Stomach (tissue), 9 donors: ENCODE measurements around the gene TMEM198. TPM values are rescaled to one million over a fixed set of nuclear protein-coding genes. Genes with fewer than 3 reads are reported as not detected.
A peak's percentile ranks its signal among the peaks of the same experiment; 100 is the strongest.

Source experiments
- DNase-seq, 2 donors: peaks; one replicate each; pipeline versions ENCODE4 v3.0.0 to v3.0.0-alpha.2; 2013 to 2019
- H3K27ac ChIP-seq, 5 donors: fragments of 200-600 bp in 4 of 5; sonication (generic) in 4 of 5; one replicate each; pipeline ENCODE4 v1.5.1; 2013 to 2019; ENCODE audit warnings: mild to moderate bottlenecking in 1 of 5, moderate library complexity in 1 of 5
- H3K27me3 ChIP-seq, 3 donors: fragments of 200-600 bp; sonication (generic); one replicate each; pipeline ENCODE4 v1.5.1; 2017 to 2019; ENCODE audit warnings: mixed run types in 1 of 3
- H3K36me3 ChIP-seq, 4 donors: fragments of 200-600 bp; sonication (generic); 1 replicate in 3 of 4; 2 replicates in 1 of 4; pipeline ENCODE4 v1.5.1; 2016 to 2019
- H3K4me1 ChIP-seq, 4 donors: fragments of 200-600 bp; sonication (generic); one replicate each; pipeline ENCODE4 v1.5.1; 2016 to 2019
- H3K4me3 ChIP-seq, 4 donors: fragments of 200-600 bp; sonication (generic) in 3 of 4; one replicate each; pipeline ENCODE4 v1.5.1; 2016 to 2019; ENCODE audit warnings: mild to moderate bottlenecking in 1 of 4
- H3K9me3 ChIP-seq, 4 donors: fragments of 200-600 bp; sonication (generic); one replicate each; pipeline ENCODE4 v1.5.1; 2016 to 2019
- CTCF ChIP-seq, 7 experiments: fragments of 450-650 bp in 4 of 7; fragments of 200-600 bp in 3 of 7; sonication (generic) in 3 of 7; IDR thresholded peaks; one replicate each; pipeline ENCODE4 v1.5.1; 2016 to 2019; ENCODE audit warnings: antibody characterized with exemption in 7 of 7, control low read depth in 2 of 7, mild to moderate bottlenecking in 1 of 7
- EP300 ChIP-seq: sonication (generic); formaldehyde crosslinking; IDR thresholded peaks from one replicate; pipeline ENCODE4 v1.6.1; 2017; ENCODE audit warnings: antibody characterized with exemption
- POLR2A ChIP-seq, 4 donors: fragments of 450-650 bp; IDR thresholded peaks; one replicate each; pipeline ENCODE4 v1.6.1; 2016; ENCODE audit warnings: antibody characterized with exemption in 4 of 4, control low read depth in 2 of 4, mild to moderate bottlenecking in 1 of 4, moderate library complexity in 1 of 4
- POLR2AphosphoS5 ChIP-seq, 3 donors: sonication (generic); formaldehyde crosslinking; IDR thresholded peaks; one replicate each; pipeline ENCODE4 v1.6.1; 2016; ENCODE audit warnings: antibody characterized with exemption in 3 of 3
- WGBS, 5 donors: extraction: QIAGEN DNeasy Blood & Tissue Kit in 3 of 5; methylation state at CpG; one replicate each; pipeline versions ENCODE4 v1.1.5 to v1.1.7; 2013 to 2018; 5-methylcytosine and 5-hydroxymethylcytosine counted together
- intact Hi-C: fragments of 100-400 bp; cut with DNase I; formaldehyde crosslinking; loops from one replicate; pipeline ENCODE4 v1.15.1; 2023; ENCODE audit warnings: low total_unique reads
- polyA plus RNA-seq, 3 donors: library from polyadenylated mRNA; stranded (reverse); fragments of 200-250 nt; gene quantifications; one replicate each; pipeline ENCODE4 v1.2.3, GENCODE V29; 2013
- total RNA-seq, 5 donors: library from RNA; depleted of rRNA; stranded (reverse); fragments of >200 nt; gene quantifications; one replicate each; pipeline versions ENCODE4 v1.1.0 to v1.2.3, GENCODE V29; 2014 to 2016
- donor health status: healthy with polysubstance abuse.
- donor health status: Bipolar disorder and iron deficiency.
- donor health status: healthy.

TMEM198 gene
- total and polyA plus RNA-seq, 8 donors: 0.92 to 7.5 (median 2.4) TPM; not detected in 2

GRCh38 chr2:219496247-219496824 lies 47.5 kb upstream of the TMEM198 start:
- H3K27me3 ChIP-seq: peaks cover 0 to 60% (median 28%) of the 10 kb centered on the region in 3 donors
- 26 to 39% (median 28%) methylated on average over 15 to 20 of the region's 20 CpGs for WGBS, 5 donors
- H3K4me1 ChIP-seq: peaks cover 21 to 57% (median 47%) of the 10 kb centered on the region in 4 donors
- H3K4me3 ChIP-seq: peak overlapping the region in 3 of 4 donors; percentile 67 to 72 (median 69)
- TF ChIP-seq POLR2AphosphoS5 (IDR thresholded peaks at IDR 0.05): no peak
- no peak for TF ChIP-seq EP300
- TF ChIP-seq CTCF (IDR thresholded peaks at IDR 0.05): no peak
- no peak for TF ChIP-seq POLR2A (IDR thresholded peaks at IDR 0.05)
- peaks cover 0 to 10% (median 2%) of the 10 kb centered on the region in 4 donors for H3K36me3 ChIP-seq
- peak overlapping the region in 4 of 5 donors; percentile 98 to 99 (median 98) for H3K27ac ChIP-seq
- no peaks in the 10 kb centered on the region for H3K9me3 ChIP-seq
- DNase-seq: no peak
- intact Hi-C loops: no loop called here

GRCh38 chr2:219496825-219497494 lies 46.9 kb upstream of the TMEM198 start:
- no peaks in the 10 kb centered on the region for H3K9me3 ChIP-seq
- peaks cover 0 to 15% (median 9%) of the 10 kb centered on the region in 4 donors for H3K36me3 ChIP-seq
- TF ChIP-seq POLR2AphosphoS5 (IDR thresholded peaks at IDR 0.05): peak in 1 of 3 donors; percentile 52
- no peak for TF ChIP-seq POLR2A (IDR thresholded peaks at IDR 0.05)
- peak; percentile 29 to 77 for DNase-seq
- peak overlapping the region; percentile 67 to 76 (median 70) for H3K4me3 ChIP-seq
- H3K27me3 ChIP-seq: peaks cover 0 to 59% (median 25%) of the 10 kb centered on the region in 3 donors
- H3K27ac ChIP-seq: peak overlapping the region in 4 of 5 donors; percentile 98 to 99 (median 98)
- 6 to 26% (median 10%) methylated on average over 41 to 61 of the region's 61 CpGs for WGBS, 5 donors
- intact Hi-C loops: no loop called here
- peaks cover 21 to 57% (median 47%) of the 10 kb centered on the region in 4 donors for H3K4me1 ChIP-seq

GRCh38 chr2:219497495-219498279 lies 46.1 kb upstream of the TMEM198 start:
- peaks cover 0 to 17% (median 14%) of the 10 kb centered on the region in 4 donors for H3K36me3 ChIP-seq
- H3K4me3 ChIP-seq: peak overlapping the region; percentile 67 to 76 (median 70)
- DNase-seq: peak; percentile 92 to 94
- no peaks in the 10 kb centered on the region for H3K9me3 ChIP-seq
- H3K4me1 ChIP-seq: peaks cover 21 to 57% (median 47%) of the 10 kb centered on the region in 4 donors
- H3K27me3 ChIP-seq: peaks cover 0 to 52% (median 20%) of the 10 kb centered on the region in 3 donors
- H3K27ac ChIP-seq: peak overlapping the region; percentile 98 to 99 (median 99)
- no peak for TF ChIP-seq CTCF (IDR thresholded peaks at IDR 0.05)
- TF ChIP-seq EP300: no peak
- peak in 1 of 4 donors; percentile 9 for TF ChIP-seq POLR2A (IDR thresholded peaks at IDR 0.05)
- TF ChIP-seq POLR2AphosphoS5 (IDR thresholded peaks at IDR 0.05): peak; percentile 93 to 98 (median 94)
- intact Hi-C loops: no loop called here
- WGBS, 5 donors: 1 to 3% (median 1%) methylated on average over 43 to 59 of the region's 59 CpGs

GRCh38 chr2:219498280-219499057 lies 45.4 kb upstream of the TMEM198 start, which contains the start of gene GMPPA:
TSS of gene GMPPA (plus strand) at chr2:219498891. CDS start at chr2:219499976, 1,085 bp downstream.
- 0 to 1% (median 1%) methylated on average over 41 to 49 of the region's 49 CpGs for WGBS, 5 donors

More at GRCh38 chr2:219498280-219499057, 45.4 kb upstream of the TMEM198 start, which contains the start of gene GMPPA:
- intact Hi-C loops: no loop called here
- Histone ChIP-seq H3K4me1 (peaks cover 21 to 57% (median 47%) of the 10 kb centered on the region in 4 donors), H3K27ac (peak within 1 kb of the TSS; percentile 98 to 99 (median 99)), H3K4me3 (peak within 1 kb of the TSS; percentile 67 to 76 (median 70)), H3K27me3 (peaks cover 0 to 44% (median 19%) of the 10 kb centered on the region in 3 donors), H3K36me3 (peaks cover 0 to 25% (median 22%) of the 10 kb centered on the region in 4 donors), H3K9me3 (no peaks in the 10 kb centered on the region)
- TF ChIP-seq POLR2A (IDR thresholded peaks at IDR 0.05): peak in 2 of 4 donors; percentile 14 to 77
- no peak for TF ChIP-seq CTCF (IDR thresholded peaks at IDR 0.05)
- TF ChIP-seq EP300: no peak
- peak; percentile 90 to 96 (median 95) for TF ChIP-seq POLR2AphosphoS5 (IDR thresholded peaks at IDR 0.05)
- peak; percentile 97 to 99 for DNase-seq
